Esophagus squamous epithelium (tissue), 4 donors: Measurements from ENCODE around the gene CCNB2.

Source experiments
- CTCF ChIP-seq, 6 experiments: fragments of 450-650 bp in 4 of 6; fragments of 200-600 bp in 2 of 6; sonication (generic) in 2 of 6; IDR thresholded peaks; one replicate each; pipeline ENCODE4 v1.5.1; 2016 to 2019; ENCODE audit warnings: antibody characterized with exemption in 6 of 6, mild to moderate bottlenecking in 4 of 6, moderate library complexity in 4 of 6
- POLR2A ChIP-seq, 4 donors: fragments of 450-650 bp; IDR thresholded peaks; one replicate each; pipeline ENCODE4 v1.6.1; 2017; ENCODE audit warnings: antibody characterized with exemption in 4 of 4, mild to moderate bottlenecking in 4 of 4, moderate library complexity in 3 of 4

- TF ChIP-seq CTCF (IDR thresholded peaks at IDR 0.05) (no peak), POLR2A (IDR thresholded peaks at IDR 0.05) (no peak)
Observed at GRCh38 chr15:59131456-59131855, 26.5 kb downstream of the CCNB2 start.
